CD14-positive monocyte (primary cell): ENCODE measurements around the gene HTR2B. TPM values are rescaled to one million over a fixed set of nuclear protein-coding genes. Genes with fewer than 3 reads are reported as not detected.

Source experiments
- DNase-seq, 3 donors: peaks; one replicate each; pipeline ENCODE4 v3.0.0-alpha.2; 2011 to 2022
- H2AFZ ChIP-seq: 2 replicates; pipeline ENCODE4 v1.6.0; 2012; ENCODE audit warnings: mild to moderate bottlenecking, low read depth, low read length, inconsistent platforms; ENCODE audit not compliant: insufficient read depth, poor library complexity, severe bottlenecking
- H3K27ac ChIP-seq, 2 donors: 1 replicate in 1 of 2; 2 replicates in 1 of 2; pipeline ENCODE4 v1.5.1; 2012 to 2013; ENCODE audit warnings: low read length in 2 of 2, control low read depth in 1 of 2, inconsistent platforms in 1 of 2, low read depth in 1 of 2, mild to moderate bottlenecking in 1 of 2
- H3K27me3 ChIP-seq, 2 donors: one replicate each; pipeline versions ENCODE4 v1.6.0 to v1.6.1; 2011 to 2013; ENCODE audit warnings: low read length in 2 of 2; ENCODE audit not compliant: control insufficient read depth in 2 of 2, insufficient read depth in 2 of 2
- H3K36me3 ChIP-seq, 2 donors: replicated peaks in 1 of 2; 1 replicate in 1 of 2; 2 replicates in 1 of 2; pipeline versions ENCODE4 v1.5.1 to v1.6.1; 2012 to 2013; ENCODE audit warnings: low read length in 2 of 2, control low read depth in 1 of 2, inconsistent platforms in 1 of 2, mild to moderate bottlenecking in 1 of 2; ENCODE audit not compliant: insufficient read depth in 2 of 2, control insufficient read depth in 1 of 2
- H3K4me1 ChIP-seq, 2 donors: 1 replicate in 1 of 2; 2 replicates in 1 of 2; pipeline versions ENCODE4 v1.5.1 to v1.6.1; 2012 to 2013; ENCODE audit warnings: low read length in 2 of 2, control low read depth in 1 of 2, inconsistent platforms in 1 of 2, mild to moderate bottlenecking in 1 of 2, moderate library complexity in 1 of 2; ENCODE audit not compliant: insufficient read depth in 2 of 2, control insufficient read depth in 1 of 2
- H3K4me2 ChIP-seq: replicated peaks from 2 replicates; pipeline ENCODE3; 2012; ENCODE audit warnings: low read length, moderate library complexity, mild to moderate bottlenecking; ENCODE audit not compliant: poor library complexity, severe bottlenecking; ENCODE audit errors: extremely low read depth
- H3K4me3 ChIP-seq, 3 experiments: fragments of 200-600 bp in 1 of 3; sonication (generic) in 1 of 3; replicated peaks in 1 of 3; 1 replicate in 2 of 3; 2 replicates in 1 of 3; pipeline ENCODE4 v1.5.1; 2011 to 2013; ENCODE audit warnings: low read length in 3 of 3, mild to moderate bottlenecking in 3 of 3, control low read depth in 2 of 3, low read depth in 2 of 3, inconsistent platforms in 1 of 3, moderate library complexity in 1 of 3
- H3K79me2 ChIP-seq: 2 replicates; pipeline ENCODE4 v1.6.0; 2012; ENCODE audit warnings: mild to moderate bottlenecking, control low read depth, inconsistent platforms, low read length, moderate library complexity; ENCODE audit not compliant: insufficient read depth
- H3K9ac ChIP-seq: 2 replicates; pipeline ENCODE4 v1.6.0; 2017; ENCODE audit warnings: low read length, mild to moderate bottlenecking; ENCODE audit not compliant: insufficient read depth, poor library complexity, severe bottlenecking
- H3K9me3 ChIP-seq, 2 donors: replicated peaks in 1 of 2; 1 replicate in 1 of 2; 2 replicates in 1 of 2; pipeline versions ENCODE4 v1.5.1 to v1.6.1; 2012 to 2013; ENCODE audit warnings: low read length in 2 of 2, control low read depth in 1 of 2; ENCODE audit not compliant: control insufficient read depth in 1 of 2, insufficient read depth in 1 of 2
- H4K20me1 ChIP-seq: 2 replicates; pipeline ENCODE4 v1.6.0; 2012; ENCODE audit warnings: mild to moderate bottlenecking, low read length, control low read depth, moderate library complexity; ENCODE audit not compliant: insufficient read depth
- H3K27ac Mint-ChIP-seq, 7 donors: one replicate each; pipeline ENCODE4 v1.8.0; 2020; ENCODE audit warnings: mild to moderate bottlenecking in 7 of 7, mixed read lengths in 7 of 7, moderate library complexity in 6 of 7, inconsistent platforms in 2 of 7
- H3K27me3 Mint-ChIP-seq, 3 donors: one replicate each; pipeline ENCODE4 v1.8.0; 2021 to 2022; ENCODE audit warnings: low read depth in 3 of 3, mild to moderate bottlenecking in 3 of 3, mixed read lengths in 3 of 3, moderate library complexity in 3 of 3, inconsistent platforms in 1 of 3
- H3K36me3 Mint-ChIP-seq, 2 donors: one replicate each; pipeline ENCODE4 v1.8.0; 2020; ENCODE audit warnings: mixed read lengths in 2 of 2, inconsistent platforms in 1 of 2, mild to moderate bottlenecking in 1 of 2
- H3K4me1 Mint-ChIP-seq: one replicate; pipeline ENCODE4 v1.8.0; 2020; ENCODE audit warnings: mild to moderate bottlenecking, mixed read lengths
- H3K4me3 Mint-ChIP-seq, 2 donors: one replicate each; pipeline ENCODE4 v1.8.0; 2020; ENCODE audit warnings: mild to moderate bottlenecking in 2 of 2, mixed read lengths in 2 of 2, moderate library complexity in 1 of 2
- H3K9me3 Mint-ChIP-seq, 7 donors: one replicate each; pipeline ENCODE4 v1.8.0; 2020 to 2022; ENCODE audit warnings: mixed read lengths in 7 of 7, mild to moderate bottlenecking in 6 of 7, moderate library complexity in 6 of 7, inconsistent platforms in 2 of 7
- CTCF ChIP-seq: fragments of 200-600 bp; IDR thresholded peaks from one replicate; pipeline ENCODE4 v1.8.0; 2022; ENCODE audit warnings: antibody characterized with exemption, mild to moderate bottlenecking
- WGBS: methylation state at CpG from one replicate; pipeline ENCODE4 v1.1.5; 2013; ENCODE audit warnings: missing lambda C conversion rate; ENCODE audit not compliant: insufficient coverage; 5-methylcytosine and 5-hydroxymethylcytosine counted together
- intact Hi-C, 2 donors: fragments of 100-400 bp; cut with micrococcal nuclease; formaldehyde crosslinking; loops; one replicate each; pipeline versions ENCODE4 v1.15.0 to v1.15.1; 2023
- polyA plus RNA-seq, 3 donors: library from polyadenylated mRNA; depleted of rRNA in 1 of 3; unstranded in 2 of 3; stranded (reverse) in 1 of 3; fragments of 300-500 nt in 2 of 3; fragments of >200 nt in 1 of 3; fragmentation: Illumina TruSeq in 2 of 3; gene quantifications; 1 replicate in 2 of 3; 2 replicates in 1 of 3; pipeline ENCODE4 v1.2.3, GENCODE V29; 2012 to 2021
- small RNA-seq: library from RNA; depleted of rRNA; stranded (forward); fragments of <200 nt; gene quantifications from one replicate; pipeline ENCODE3, GENCODE V24; 2012; ENCODE audit warnings: low read depth; ENCODE audit not compliant: insufficient read length

Gene HTR2B
- polyA plus RNA-seq, 3 donors = not detected

GRCh38 chr2:231058761-231059550 is 65.9 kb downstream of the HTR2B start:
- whole genome bisulfite sequencing = 97% methylated on average over 2 of the region's 4 CpGs
- peaks cover 21 to 31% of the 10 kb centered on the region in 2 donors for H3K36me3 ChIP-seq
- H3K27ac ChIP-seq = no peak overlapping the region
- no peaks in the 10 kb centered on the region for H3K9me3 ChIP-seq
- intact Hi-C loops = no loop called here
- no peak overlapping the region for H2AFZ ChIP-seq
- peaks cover 37% of the 10 kb centered on the region for H3K4me1 Mint-ChIP-seq
- peaks cover 22 to 27% of the 10 kb centered on the region in 2 donors for H3K36me3 Mint-ChIP-seq
- DNase-seq = no peak
- H3K4me2 ChIP-seq = no peak overlapping the region
- no peaks in the 10 kb centered on the region for H3K27me3 ChIP-seq
- H3K4me1 ChIP-seq = peaks cover 27 to 35% of the 10 kb centered on the region in 2 donors
- peaks cover 41% of the 10 kb centered on the region for H4K20me1 ChIP-seq
- TF ChIP-seq CTCF = no peak
- H3K4me3 ChIP-seq = no peak overlapping the region
- no peak overlapping the region for H3K9ac ChIP-seq
- peak overlapping the region in 2 of 7 donors; percentile 12 to 18 for H3K27ac Mint-ChIP-seq
- H3K27me3 Mint-ChIP-seq = peaks cover 0 to 5% (median 4%) of the 10 kb centered on the region in 3 donors
- no peak overlapping the region for H3K4me3 Mint-ChIP-seq
- H3K79me2 ChIP-seq = peaks cover 58% of the 10 kb centered on the region
- H3K9me3 Mint-ChIP-seq = peaks cover 0 to 2% (median 0%) of the 10 kb centered on the region in 7 donors

Small RNA genes lying within 50 kb of the gene (small RNA-seq; reads per million reads assigned to genes)
- not detected for gene RNU1-93P

Other genes starting within 250 kb of the HTR2B start
- under 1 TPM in 2 of 3 donors, not detected in 1; 0.11 to 0.12 TPM for gene GPR55, start 199.8 kb downstream of the HTR2B start, polyA plus RNA-seq
- gene SPATA3, start 128.9 kb downstream of the HTR2B start, polyA plus RNA-seq = not detected
- not detected for gene C2orf72, start 87.5 kb downstream of the HTR2B start, polyA plus RNA-seq
- gene PSMD1, start 68.2 kb downstream of the HTR2B start, polyA plus RNA-seq = 10 to 100 TPM; 23.5 to 53.9 (median 37.7) TPM
- gene ARMC9, start 73.6 kb upstream of the HTR2B start, polyA plus RNA-seq = under 1 TPM in 2 of 3 donors, not detected in 1; 0.07 to 0.27 TPM